ENCODE measurements around the gene FBXO5.

GRCh38 chr6:152993847-152994246 is 11.0 kb upstream of the FBXO5 start:
- TF ChIP-seq CTCF (IDR thresholded peaks at IDR 0.05), result no peak
- no peak for TF ChIP-seq TAF1 (IDR thresholded peaks at IDR 0.05; ENCODE audit: borderline replicate concordance, low read depth, low read length)
- TF ChIP-seq GABPA (IDR thresholded peaks at IDR 0.05; ENCODE audit: low read depth), result no peak
- TF ChIP-seq SMC3 (IDR thresholded peaks at IDR 0.05; ENCODE audit: low read depth, low read length), result no peak
- TF ChIP-seq, protein P1, sequence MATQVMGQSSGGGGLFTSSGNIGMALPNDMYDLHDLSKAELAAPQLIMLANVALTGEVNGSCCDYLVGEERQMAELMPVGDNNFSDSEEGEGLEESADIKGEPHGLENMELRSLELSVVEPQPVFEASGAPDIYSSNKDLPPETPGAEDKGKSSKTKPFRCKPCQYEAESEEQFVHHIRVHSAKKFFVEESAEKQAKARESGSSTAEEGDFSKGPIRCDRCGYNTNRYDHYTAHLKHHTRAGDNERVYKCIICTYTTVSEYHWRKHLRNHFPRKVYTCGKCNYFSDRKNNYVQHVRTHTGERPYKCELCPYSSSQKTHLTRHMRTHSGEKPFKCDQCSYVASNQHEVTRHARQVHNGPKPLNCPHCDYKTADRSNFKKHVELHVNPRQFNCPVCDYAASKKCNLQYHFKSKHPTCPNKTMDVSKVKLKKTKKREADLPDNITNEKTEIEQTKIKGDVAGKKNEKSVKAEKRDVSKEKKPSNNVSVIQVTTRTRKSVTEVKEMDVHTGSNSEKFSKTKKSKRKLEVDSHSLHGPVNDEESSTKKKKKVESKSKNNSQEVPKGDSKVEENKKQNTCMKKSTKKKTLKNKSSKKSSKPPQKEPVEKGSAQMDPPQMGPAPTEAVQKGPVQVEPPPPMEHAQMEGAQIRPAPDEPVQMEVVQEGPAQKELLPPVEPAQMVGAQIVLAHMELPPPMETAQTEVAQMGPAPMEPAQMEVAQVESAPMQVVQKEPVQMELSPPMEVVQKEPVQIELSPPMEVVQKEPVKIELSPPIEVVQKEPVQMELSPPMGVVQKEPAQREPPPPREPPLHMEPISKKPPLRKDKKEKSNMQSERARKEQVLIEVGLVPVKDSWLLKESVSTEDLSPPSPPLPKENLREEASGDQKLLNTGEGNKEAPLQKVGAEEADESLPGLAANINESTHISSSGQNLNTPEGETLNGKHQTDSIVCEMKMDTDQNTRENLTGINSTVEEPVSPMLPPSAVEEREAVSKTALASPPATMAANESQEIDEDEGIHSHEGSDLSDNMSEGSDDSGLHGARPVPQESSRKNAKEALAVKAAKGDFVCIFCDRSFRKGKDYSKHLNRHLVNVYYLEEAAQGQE (IDR thresholded peaks at IDR 0.05; ENCODE audit: low read depth, low read length), result no peak
